GM12874 (cell line): ENCODE measurements around the gene NFASC.

ENCODE experiments used
- CTCF ChIP-seq: IDR thresholded peaks from 2 replicates; pipeline ENCODE4 v1.5.1; 2011; ENCODE audit warnings: low read depth, mild to moderate bottlenecking, control low read depth, low read length, moderate library complexity; ENCODE audit not compliant: insufficient read depth

NFASC gene

GRCh38 chr1:204920511-204920910 is 49.8 kb downstream of the NFASC start:
- TF ChIP-seq CTCF = no peak

GRCh38 chr1:204920967-204921366 is 50.3 kb downstream of the NFASC start:
- TF ChIP-seq CTCF = no peak

- TF ChIP-seq CTCF = no peak
These were observed 51.3 kb downstream of the NFASC start for GRCh38 chr1:204921855-204922516.

- TF ChIP-seq CTCF = no peak
These were observed 52.5 kb downstream of the NFASC start for GRCh38 chr1:204923201-204923600.

- no peak for TF ChIP-seq CTCF
These were observed 53.0 kb downstream of the NFASC start for GRCh38 chr1:204923626-204924012.

- no peak for TF ChIP-seq CTCF
These were observed 53.5 kb downstream of the NFASC start for GRCh38 chr1:204924013-204924759.

- TF ChIP-seq CTCF = no peak
These were observed 55.0 kb downstream of the NFASC start for GRCh38 chr1:204925701-204926100.
